Stomach (tissue), 9 donors: ENCODE results near the gene VAPB. TPM values are rescaled to one million over a fixed set of nuclear protein-coding genes. Genes with fewer than 3 reads are reported as not detected.

ENCODE experiments used
- DNase-seq, 2 donors: peaks; one replicate each; pipeline versions ENCODE4 v3.0.0 to v3.0.0-alpha.2; 2013 to 2019
- H3K27ac ChIP-seq, 5 donors: fragments of 200-600 bp in 4 of 5; sonication (generic) in 4 of 5; one replicate each; pipeline ENCODE4 v1.5.1; 2013 to 2019; ENCODE audit warnings: mild to moderate bottlenecking in 1 of 5, moderate library complexity in 1 of 5
- H3K27me3 ChIP-seq, 3 donors: fragments of 200-600 bp; sonication (generic); one replicate each; pipeline ENCODE4 v1.5.1; 2017 to 2019; ENCODE audit warnings: mixed run types in 1 of 3
- H3K36me3 ChIP-seq, 4 donors: fragments of 200-600 bp; sonication (generic); 1 replicate in 3 of 4; 2 replicates in 1 of 4; pipeline ENCODE4 v1.5.1; 2016 to 2019
- H3K4me1 ChIP-seq, 4 donors: fragments of 200-600 bp; sonication (generic); one replicate each; pipeline ENCODE4 v1.5.1; 2016 to 2019
- H3K4me3 ChIP-seq, 4 donors: fragments of 200-600 bp; sonication (generic) in 3 of 4; one replicate each; pipeline ENCODE4 v1.5.1; 2016 to 2019; ENCODE audit warnings: mild to moderate bottlenecking in 1 of 4
- H3K9me3 ChIP-seq, 4 donors: fragments of 200-600 bp; sonication (generic); one replicate each; pipeline ENCODE4 v1.5.1; 2016 to 2019
- CTCF ChIP-seq, 7 experiments: fragments of 450-650 bp in 4 of 7; fragments of 200-600 bp in 3 of 7; sonication (generic) in 3 of 7; IDR thresholded peaks; one replicate each; pipeline ENCODE4 v1.5.1; 2016 to 2019; ENCODE audit warnings: antibody characterized with exemption in 7 of 7, control low read depth in 2 of 7, mild to moderate bottlenecking in 1 of 7
- EP300 ChIP-seq: sonication (generic); formaldehyde crosslinking; IDR thresholded peaks from one replicate; pipeline ENCODE4 v1.6.1; 2017; ENCODE audit warnings: antibody characterized with exemption
- POLR2A ChIP-seq, 4 donors: fragments of 450-650 bp; IDR thresholded peaks; one replicate each; pipeline ENCODE4 v1.6.1; 2016; ENCODE audit warnings: antibody characterized with exemption in 4 of 4, control low read depth in 2 of 4, mild to moderate bottlenecking in 1 of 4, moderate library complexity in 1 of 4
- POLR2AphosphoS5 ChIP-seq, 3 donors: sonication (generic); formaldehyde crosslinking; IDR thresholded peaks; one replicate each; pipeline ENCODE4 v1.6.1; 2016; ENCODE audit warnings: antibody characterized with exemption in 3 of 3
- WGBS, 5 donors: extraction: QIAGEN DNeasy Blood & Tissue Kit in 3 of 5; methylation state at CpG; one replicate each; pipeline versions ENCODE4 v1.1.5 to v1.1.7; 2013 to 2018; 5-methylcytosine and 5-hydroxymethylcytosine counted together
- intact Hi-C: fragments of 100-400 bp; cut with DNase I; formaldehyde crosslinking; loops from one replicate; pipeline ENCODE4 v1.15.1; 2023; ENCODE audit warnings: low total_unique reads
- polyA plus RNA-seq, 3 donors: library from polyadenylated mRNA; stranded (reverse); fragments of 200-250 nt; gene quantifications; one replicate each; pipeline ENCODE4 v1.2.3, GENCODE V29; 2013
- total RNA-seq, 5 donors: library from RNA; depleted of rRNA; stranded (reverse); fragments of >200 nt; gene quantifications; one replicate each; pipeline versions ENCODE4 v1.1.0 to v1.2.3, GENCODE V29; 2014 to 2016
- donor health status: healthy with polysubstance abuse.
- donor health status: Bipolar disorder and iron deficiency.
- donor health status: healthy.

The VAPB gene
- total and polyA plus RNA-seq, 8 donors, result 7.6 to 40.6 (median 18.2) TPM

- TF ChIP-seq EP300, result no peak
- H3K4me1 ChIP-seq, result peaks cover 5 to 52% (median 31%) of the 10 kb centered on the region in 4 donors
- no peak overlapping the region for H3K27ac ChIP-seq
- no peak overlapping the region for H3K4me3 ChIP-seq
- no peaks in the 10 kb centered on the region for H3K36me3 ChIP-seq
- intact Hi-C loops, result no loop called here
- no peaks in the 10 kb centered on the region for H3K27me3 ChIP-seq
- H3K9me3 ChIP-seq, result no peaks in the 10 kb centered on the region
- WGBS, 5 donors, result 63 to 89% (median 80%) methylated on average over 1 of the region's 1 CpG
- DNase-seq, result no peak
Observed at GRCh38 chr20:58401162-58401561, 12.1 kb downstream of the VAPB start.

GRCh38 chr20:58402305-58402704 is 13.3 kb downstream of the VAPB start:
- Histone ChIP-seq H3K27me3 (no peaks in the 10 kb centered on the region), H3K27ac (no peak overlapping the region), H3K36me3 (no peaks in the 10 kb centered on the region), H3K4me3 (no peak overlapping the region), H3K9me3 (no peaks in the 10 kb centered on the region), H3K4me1 (peaks cover 11 to 62% (median 33%) of the 10 kb centered on the region in 4 donors)
- intact Hi-C loops, result no loop called here
- no peak for DNase-seq
- no peak for TF ChIP-seq EP300
- no peak for TF ChIP-seq POLR2AphosphoS5 (IDR thresholded peaks at IDR 0.05)
- TF ChIP-seq POLR2A (IDR thresholded peaks at IDR 0.05), result no peak
- TF ChIP-seq CTCF (IDR thresholded peaks at IDR 0.05), result no peak
- WGBS, 5 donors, result 82 to 87% (median 83%) methylated on average over 5 of the region's 5 CpGs

GRCh38 chr20:58402827-58403226 is 13.8 kb downstream of the VAPB start:
- no peak for DNase-seq
- Histone ChIP-seq H3K27ac (no peak overlapping the region), H3K4me3 (no peak overlapping the region), H3K27me3 (no peaks in the 10 kb centered on the region), H3K4me1 (peaks cover 11 to 67% (median 33%) of the 10 kb centered on the region in 4 donors), H3K9me3 (no peaks in the 10 kb centered on the region), H3K36me3 (no peaks in the 10 kb centered on the region)
- intact Hi-C loops, result no loop called here
- TF ChIP-seq POLR2AphosphoS5 (IDR thresholded peaks at IDR 0.05) (no peak), POLR2A (IDR thresholded peaks at IDR 0.05) (no peak), EP300 (no peak), CTCF (IDR thresholded peaks at IDR 0.05) (no peak)
- WGBS, 5 donors, result 92 to 98% (median 94%) methylated on average over 5 of the region's 5 CpGs

GRCh38 chr20:58403272-58403671 is 14.2 kb downstream of the VAPB start:
- Histone ChIP-seq H3K4me3 (no peak overlapping the region), H3K4me1 (peaks cover 11 to 71% (median 35%) of the 10 kb centered on the region in 4 donors), H3K9me3 (no peaks in the 10 kb centered on the region), H3K36me3 (no peaks in the 10 kb centered on the region), H3K27me3 (no peaks in the 10 kb centered on the region), H3K27ac (no peak overlapping the region)
- WGBS, 5 donors, result 86 to 94% (median 93%) methylated on average over 3 of the region's 3 CpGs
- intact Hi-C loops, result no loop called here
- TF ChIP-seq POLR2AphosphoS5 (IDR thresholded peaks at IDR 0.05) (no peak), EP300 (no peak), CTCF (IDR thresholded peaks at IDR 0.05) (no peak), POLR2A (IDR thresholded peaks at IDR 0.05) (no peak)
- no peak for DNase-seq

- Histone ChIP-seq H3K27ac (no peak overlapping the region), H3K36me3 (no peaks in the 10 kb centered on the region), H3K4me1 (peaks cover 11 to 88% (median 39%) of the 10 kb centered on the region in 4 donors), H3K27me3 (no peaks in the 10 kb centered on the region), H3K4me3 (no peak overlapping the region), H3K9me3 (no peaks in the 10 kb centered on the region)
- 78 to 80% (median 79%) methylated on average over 10 to 11 of the region's 11 CpGs for WGBS, 5 donors
- intact Hi-C loops, result no loop called here
- TF ChIP-seq POLR2AphosphoS5 (IDR thresholded peaks at IDR 0.05) (no peak), EP300 (no peak), CTCF (IDR thresholded peaks at IDR 0.05) (no peak), POLR2A (IDR thresholded peaks at IDR 0.05) (no peak)
- DNase-seq, result no peak
Observed at GRCh38 chr20:58405504-58406291, 16.7 kb downstream of the VAPB start.
